WTC11 (cell line): ENCODE data around the gene ZNF467. TPM values are rescaled to one million over a fixed set of nuclear protein-coding genes. Genes with fewer than 3 reads are reported as not detected.

Experiments
- ATAC-seq: fragments of 200-7000 bp; cut with Tn5 transposase; 2 replicates; pipeline ENCODE4 v1.10.0; 2021; ENCODE audit warnings: mild to moderate bottlenecking, moderate library complexity
- CTCF ChIA-PET: fragments of 300-600 bp; sonication (Branson Sonifier 250); formaldehyde crosslinking; loops from one replicate; lab custom pipeline; 2021; ENCODE audit warnings: antibody characterized with exemption; lab: Charles Lee
- POLR2A ChIA-PET: fragments of 350-600 bp; sonication (Branson Sonifier 250); formaldehyde crosslinking; loops from one replicate; lab custom pipeline; 2021; ENCODE audit warnings: antibody characterized with exemption; lab: Charles Lee
- DNase-seq: peaks from one replicate; pipeline ENCODE4 v3.0.0; 2021; ENCODE audit warnings: low spot score
- H3K27ac Mint-ChIP-seq: 2 replicates; pipeline ENCODE4 v1.8.0; 2021; ENCODE audit warnings: mixed read lengths
- H3K27me3 Mint-ChIP-seq: 2 replicates; pipeline ENCODE4 v1.8.0; 2021; ENCODE audit warnings: low read depth, mild to moderate bottlenecking, moderate library complexity, mixed read lengths
- H3K36me3 Mint-ChIP-seq: 2 replicates; pipeline ENCODE4 v1.8.0; 2021; ENCODE audit warnings: mixed read lengths
- H3K4me1 Mint-ChIP-seq: 2 replicates; pipeline ENCODE4 v1.8.0; 2022; ENCODE audit warnings: mixed read lengths
- H3K4me3 Mint-ChIP-seq: 2 replicates; pipeline ENCODE4 v1.8.0; 2021; ENCODE audit warnings: mild to moderate bottlenecking, moderate library complexity, mixed read lengths
- H3K9me3 Mint-ChIP-seq: 2 replicates; pipeline ENCODE4 v1.8.0; 2021; ENCODE audit warnings: mixed read lengths
- ATF1 ChIP-seq: sonication (generic); formaldehyde crosslinking; IDR thresholded peaks from 2 replicates; pipeline ENCODE4 v1.8.1; 2023; ENCODE audit warnings: mild to moderate bottlenecking, moderate library complexity, missing genetic modification reagents
- CREM ChIP-seq: sonication (generic); formaldehyde crosslinking; IDR thresholded peaks from 2 replicates; pipeline ENCODE4 v1.8.1; 2022; ENCODE audit warnings: mild to moderate bottlenecking, missing genetic modification reagents, moderate library complexity
- FOXK1 ChIP-seq: sonication (generic); formaldehyde crosslinking; IDR thresholded peaks from 2 replicates; pipeline ENCODE4 v1.8.0; 2022; ENCODE audit warnings: mild to moderate bottlenecking, moderate library complexity, missing genetic modification reagents
- GRHL2 ChIP-seq: fragments of 250-450 bp; sonication (Bioruptor Pico); IDR thresholded peaks from 2 replicates; pipeline ENCODE4 v1.8.0; 2022; ENCODE audit warnings: mild to moderate bottlenecking, moderate library complexity; ENCODE audit not compliant: insufficient replicate concordance, severe bottlenecking
- OVOL2 ChIP-seq: fragments of 250-450 bp; sonication (Bioruptor Pico); IDR thresholded peaks from 2 replicates; pipeline ENCODE4 v1.9.0; 2021; ENCODE audit warnings: mild to moderate bottlenecking, borderline replicate concordance
- RORB ChIP-seq: fragments of 250-450 bp; sonication (Bioruptor Pico); IDR thresholded peaks from 2 replicates; pipeline ENCODE4 v1.9.0; 2021; ENCODE audit warnings: mild to moderate bottlenecking
- ZBTB21 ChIP-seq: sonication (generic); formaldehyde crosslinking; IDR thresholded peaks from 2 replicates; pipeline ENCODE4 v1.8.1; 2023; ENCODE audit warnings: mild to moderate bottlenecking, missing genetic modification reagents, borderline replicate concordance
- ZNF138 ChIP-seq: sonication (generic); formaldehyde crosslinking; conservative IDR thresholded peaks from 2 replicates; pipeline ENCODE4 v1.8.1; 2022; ENCODE audit warnings: mild to moderate bottlenecking, moderate library complexity, missing genetic modification reagents
- ZNF263 ChIP-seq: sonication (generic); formaldehyde crosslinking; IDR thresholded peaks from 2 replicates; pipeline ENCODE4 v1.8.1; 2022; ENCODE audit warnings: low read depth, mild to moderate bottlenecking, moderate library complexity, missing genetic modification reagents
- ZNF416 ChIP-seq: fragments of 250-450 bp; sonication (Bioruptor Pico); IDR thresholded peaks from 2 replicates; pipeline ENCODE4 v1.9.0; 2021; ENCODE audit warnings: mild to moderate bottlenecking, inconsistent platforms
- total RNA-seq: library from RNA; stranded (reverse); gene quantifications from 3 replicates; pipeline ENCODE4 v1.2.3, GENCODE V29; 2021
- TF ChIP-seq, protein P1 (sequence below): sonication (generic); formaldehyde crosslinking; IDR thresholded peaks from 2 replicates; pipeline ENCODE4 v1.8.1; 2022; ENCODE audit warnings: mild to moderate bottlenecking, missing genetic modification reagents, moderate library complexity, borderline replicate concordance
- TF ChIP-seq, protein P2 (sequence below): sonication (generic); formaldehyde crosslinking; IDR thresholded peaks from 2 replicates; pipeline ENCODE4 v1.8.1; 2023; ENCODE audit warnings: mild to moderate bottlenecking, missing genetic modification reagents
- TF ChIP-seq, protein P3 (sequence below): sonication (generic); formaldehyde crosslinking; IDR thresholded peaks from 2 replicates; pipeline ENCODE4 v1.8.0; 2023; ENCODE audit warnings: missing genetic modification reagents, mild to moderate bottlenecking, borderline replicate concordance
- TF ChIP-seq, protein P4 (sequence below): sonication (generic); formaldehyde crosslinking; IDR thresholded peaks from 2 replicates; pipeline ENCODE4 v1.8.0; 2022; ENCODE audit warnings: mild to moderate bottlenecking, missing genetic modification reagents
- TF ChIP-seq, protein P5 (sequence below): sonication (generic); formaldehyde crosslinking; IDR thresholded peaks from 2 replicates; pipeline ENCODE4 v1.8.1; 2022; ENCODE audit warnings: mild to moderate bottlenecking, moderate library complexity, missing genetic modification reagents
- TF ChIP-seq, protein P6 (sequence below): sonication (generic); formaldehyde crosslinking; IDR thresholded peaks from 2 replicates; pipeline ENCODE4 v1.8.0; 2022; ENCODE audit warnings: mild to moderate bottlenecking, missing genetic modification reagents
- TF ChIP-seq, protein P7 (sequence below): sonication (generic); formaldehyde crosslinking; IDR thresholded peaks from 2 replicates; pipeline ENCODE4 v1.8.1; 2023; ENCODE audit warnings: mild to moderate bottlenecking, missing genetic modification reagents, moderate library complexity
- TF ChIP-seq, protein P8 (sequence below): fragments of 250-450 bp; sonication (Bioruptor Pico); IDR thresholded peaks from 2 replicates; pipeline ENCODE4 v1.9.0; 2021; ENCODE audit warnings: mild to moderate bottlenecking, borderline replicate concordance

ZNF467 gene
- total RNA-seq, 1 experiment from 2014 or later: 0.70 TPM

DNA sequence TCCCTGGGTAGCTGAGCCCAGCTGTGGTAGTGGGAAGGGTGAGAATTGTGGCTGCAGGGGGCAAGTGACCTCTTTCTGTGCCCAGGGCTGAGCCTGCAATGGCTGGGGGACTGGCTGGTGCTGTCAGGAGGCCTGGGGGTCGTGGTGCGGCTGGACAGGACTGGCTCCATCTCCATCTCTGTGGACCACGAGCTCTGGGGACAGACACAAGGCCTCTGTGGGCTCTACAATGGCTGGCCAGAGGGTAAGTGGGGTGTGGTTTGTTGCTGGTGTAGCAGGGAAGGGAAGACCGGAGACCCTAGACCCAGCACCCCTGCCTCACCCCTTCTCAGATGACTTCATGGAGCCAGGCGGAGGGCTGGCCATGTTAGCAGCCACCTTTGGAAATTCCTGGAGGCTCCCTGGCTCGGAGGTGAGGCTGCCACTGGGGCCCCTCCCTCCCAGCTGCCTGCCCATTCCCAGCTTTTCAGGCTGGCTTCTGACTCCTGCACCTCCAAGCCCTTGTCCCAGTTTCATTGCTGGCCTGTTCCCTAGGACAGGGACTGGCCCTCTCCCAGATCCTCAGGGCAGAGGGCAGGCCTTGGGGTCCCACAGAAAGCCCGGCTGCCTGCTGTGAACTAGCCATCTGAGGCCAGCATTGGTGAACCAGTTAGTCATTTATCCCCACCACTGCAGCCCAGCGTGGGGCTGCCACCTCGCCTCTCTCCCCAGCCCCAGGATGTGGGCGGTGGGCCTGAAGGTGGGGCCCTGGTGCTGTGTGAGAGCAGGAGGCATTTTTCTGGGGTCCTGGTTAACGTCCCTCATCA, 5.5 kb upstream of the ZNF467 start:
- TF ChIP-seq OVOL2: no peak
- no peak for TF ChIP-seq CREM (CRISPR knock-in tag)
- TF ChIP-seq FOXK1 (CRISPR knock-in tag): no peak
- TF ChIP-seq, protein P1, sequence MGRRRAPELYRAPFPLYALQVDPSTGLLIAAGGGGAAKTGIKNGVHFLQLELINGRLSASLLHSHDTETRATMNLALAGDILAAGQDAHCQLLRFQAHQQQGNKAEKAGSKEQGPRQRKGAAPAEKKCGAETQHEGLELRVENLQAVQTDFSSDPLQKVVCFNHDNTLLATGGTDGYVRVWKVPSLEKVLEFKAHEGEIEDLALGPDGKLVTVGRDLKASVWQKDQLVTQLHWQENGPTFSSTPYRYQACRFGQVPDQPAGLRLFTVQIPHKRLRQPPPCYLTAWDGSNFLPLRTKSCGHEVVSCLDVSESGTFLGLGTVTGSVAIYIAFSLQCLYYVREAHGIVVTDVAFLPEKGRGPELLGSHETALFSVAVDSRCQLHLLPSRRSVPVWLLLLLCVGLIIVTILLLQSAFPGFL: no peak
- TF ChIP-seq, protein P2, sequence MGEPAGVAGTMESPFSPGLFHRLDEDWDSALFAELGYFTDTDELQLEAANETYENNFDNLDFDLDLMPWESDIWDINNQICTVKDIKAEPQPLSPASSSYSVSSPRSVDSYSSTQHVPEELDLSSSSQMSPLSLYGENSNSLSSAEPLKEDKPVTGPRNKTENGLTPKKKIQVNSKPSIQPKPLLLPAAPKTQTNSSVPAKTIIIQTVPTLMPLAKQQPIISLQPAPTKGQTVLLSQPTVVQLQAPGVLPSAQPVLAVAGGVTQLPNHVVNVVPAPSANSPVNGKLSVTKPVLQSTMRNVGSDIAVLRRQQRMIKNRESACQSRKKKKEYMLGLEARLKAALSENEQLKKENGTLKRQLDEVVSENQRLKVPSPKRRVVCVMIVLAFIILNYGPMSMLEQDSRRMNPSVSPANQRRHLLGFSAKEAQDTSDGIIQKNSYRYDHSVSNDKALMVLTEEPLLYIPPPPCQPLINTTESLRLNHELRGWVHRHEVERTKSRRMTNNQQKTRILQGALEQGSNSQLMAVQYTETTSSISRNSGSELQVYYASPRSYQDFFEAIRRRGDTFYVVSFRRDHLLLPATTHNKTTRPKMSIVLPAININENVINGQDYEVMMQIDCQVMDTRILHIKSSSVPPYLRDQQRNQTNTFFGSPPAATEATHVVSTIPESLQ: no peak
- TF ChIP-seq ZNF138 (CRISPR knock-in tag): no peak
- TF ChIP-seq, protein P3, sequence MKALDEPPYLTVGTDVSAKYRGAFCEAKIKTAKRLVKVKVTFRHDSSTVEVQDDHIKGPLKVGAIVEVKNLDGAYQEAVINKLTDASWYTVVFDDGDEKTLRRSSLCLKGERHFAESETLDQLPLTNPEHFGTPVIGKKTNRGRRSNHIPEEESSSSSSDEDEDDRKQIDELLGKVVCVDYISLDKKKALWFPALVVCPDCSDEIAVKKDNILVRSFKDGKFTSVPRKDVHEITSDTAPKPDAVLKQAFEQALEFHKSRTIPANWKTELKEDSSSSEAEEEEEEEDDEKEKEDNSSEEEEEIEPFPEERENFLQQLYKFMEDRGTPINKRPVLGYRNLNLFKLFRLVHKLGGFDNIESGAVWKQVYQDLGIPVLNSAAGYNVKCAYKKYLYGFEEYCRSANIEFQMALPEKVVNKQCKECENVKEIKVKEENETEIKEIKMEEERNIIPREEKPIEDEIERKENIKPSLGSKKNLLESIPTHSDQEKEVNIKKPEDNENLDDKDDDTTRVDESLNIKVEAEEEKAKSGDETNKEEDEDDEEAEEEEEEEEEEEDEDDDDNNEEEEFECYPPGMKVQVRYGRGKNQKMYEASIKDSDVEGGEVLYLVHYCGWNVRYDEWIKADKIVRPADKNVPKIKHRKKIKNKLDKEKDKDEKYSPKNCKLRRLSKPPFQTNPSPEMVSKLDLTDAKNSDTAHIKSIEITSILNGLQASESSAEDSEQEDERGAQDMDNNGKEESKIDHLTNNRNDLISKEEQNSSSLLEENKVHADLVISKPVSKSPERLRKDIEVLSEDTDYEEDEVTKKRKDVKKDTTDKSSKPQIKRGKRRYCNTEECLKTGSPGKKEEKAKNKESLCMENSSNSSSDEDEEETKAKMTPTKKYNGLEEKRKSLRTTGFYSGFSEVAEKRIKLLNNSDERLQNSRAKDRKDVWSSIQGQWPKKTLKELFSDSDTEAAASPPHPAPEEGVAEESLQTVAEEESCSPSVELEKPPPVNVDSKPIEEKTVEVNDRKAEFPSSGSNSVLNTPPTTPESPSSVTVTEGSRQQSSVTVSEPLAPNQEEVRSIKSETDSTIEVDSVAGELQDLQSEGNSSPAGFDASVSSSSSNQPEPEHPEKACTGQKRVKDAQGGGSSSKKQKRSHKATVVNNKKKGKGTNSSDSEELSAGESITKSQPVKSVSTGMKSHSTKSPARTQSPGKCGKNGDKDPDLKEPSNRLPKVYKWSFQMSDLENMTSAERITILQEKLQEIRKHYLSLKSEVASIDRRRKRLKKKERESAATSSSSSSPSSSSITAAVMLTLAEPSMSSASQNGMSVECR (CRISPR knock-in tag): no peak
- TF ChIP-seq ZNF416 (CRISPR knock-in tag): no peak
- TF ChIP-seq, protein P4, sequence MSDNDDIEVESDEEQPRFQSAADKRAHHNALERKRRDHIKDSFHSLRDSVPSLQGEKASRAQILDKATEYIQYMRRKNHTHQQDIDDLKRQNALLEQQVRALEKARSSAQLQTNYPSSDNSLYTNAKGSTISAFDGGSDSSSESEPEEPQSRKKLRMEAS (CRISPR knock-in tag): no peak
- no peak for TF ChIP-seq RORB
- TF ChIP-seq ATF1 (CRISPR knock-in tag): no peak
- TF ChIP-seq GRHL2: no peak
- TF ChIP-seq, protein P5, sequence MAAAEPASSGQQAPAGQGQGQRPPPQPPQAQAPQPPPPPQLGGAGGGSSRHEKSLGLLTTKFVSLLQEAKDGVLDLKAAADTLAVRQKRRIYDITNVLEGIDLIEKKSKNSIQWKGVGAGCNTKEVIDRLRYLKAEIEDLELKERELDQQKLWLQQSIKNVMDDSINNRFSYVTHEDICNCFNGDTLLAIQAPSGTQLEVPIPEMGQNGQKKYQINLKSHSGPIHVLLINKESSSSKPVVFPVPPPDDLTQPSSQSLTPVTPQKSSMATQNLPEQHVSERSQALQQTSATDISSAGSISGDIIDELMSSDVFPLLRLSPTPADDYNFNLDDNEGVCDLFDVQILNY (CRISPR knock-in tag): no peak
- TF ChIP-seq ZBTB21 (CRISPR knock-in tag): no peak
- Mint-ChIP-seq H3K36me3 (no peaks in the 10 kb centered on the region), H3K27me3 (peaks cover 35% of the 10 kb centered on the region), H3K4me3 (no peak overlapping the region), H3K27ac (no peak overlapping the region), H3K4me1 (peaks cover 12% of the 10 kb centered on the region), H3K9me3 (no peaks in the 10 kb centered on the region)
- ChIA-PET CTCF (interaction anchor here (1.0 to 2.0 kb wide), 5 partner anchors 8 to 82 kb away, joined by 3 to 8 read pairs (median 5); no protein-coding TSS in a partner anchor), POLR2A (interaction anchor here (1.0 kb wide), 1 partner anchor 14 kb away, joined by 3 read pairs; no protein-coding TSS in a partner anchor)
- DNase-seq: no peak
- no peak for ATAC-seq

DNA sequence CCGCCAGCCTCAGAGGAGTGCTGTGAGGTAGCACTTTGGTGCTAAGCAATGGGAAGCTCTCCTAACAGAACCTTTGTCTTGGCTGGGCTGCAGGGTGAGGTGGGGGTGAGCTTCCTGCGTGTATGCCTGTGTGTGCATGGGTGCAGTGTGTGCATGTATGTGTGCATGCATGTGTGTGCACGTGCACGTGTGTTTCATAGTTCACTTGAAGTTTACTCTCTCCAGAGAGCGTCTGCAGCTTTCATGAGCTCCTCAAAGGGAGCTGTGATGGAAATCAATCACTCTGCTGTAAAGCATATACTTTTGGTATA, 4.9 kb upstream of the ZNF467 start:
- ATAC-seq (no peak), DNase-seq (no peak)
- POLR2A ChIA-PET: interaction anchor here (1.0 kb wide), 1 partner anchor 14 kb away, joined by 3 read pairs; no protein-coding TSS in a partner anchor
- Mint-ChIP-seq H3K36me3 (no peaks in the 10 kb centered on the region), H3K4me3 (no peak overlapping the region), H3K27ac (no peak overlapping the region), H3K4me1 (peaks cover 12% of the 10 kb centered on the region), H3K9me3 (no peaks in the 10 kb centered on the region), H3K27me3 (peaks cover 35% of the 10 kb centered on the region)
- CTCF ChIA-PET: interaction anchor here (1.1 to 2.0 kb wide), 4 partner anchors 9 to 83 kb away, joined by 3 to 8 read pairs (median 6); no protein-coding TSS in a partner anchor
- TF ChIP-seq, protein P6, sequence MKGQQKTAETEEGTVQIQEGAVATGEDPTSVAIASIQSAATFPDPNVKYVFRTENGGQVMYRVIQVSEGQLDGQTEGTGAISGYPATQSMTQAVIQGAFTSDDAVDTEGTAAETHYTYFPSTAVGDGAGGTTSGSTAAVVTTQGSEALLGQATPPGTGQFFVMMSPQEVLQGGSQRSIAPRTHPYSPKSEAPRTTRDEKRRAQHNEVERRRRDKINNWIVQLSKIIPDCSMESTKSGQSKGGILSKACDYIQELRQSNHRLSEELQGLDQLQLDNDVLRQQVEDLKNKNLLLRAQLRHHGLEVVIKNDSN: no peak
- no peak for TF ChIP-seq ZNF263 (CRISPR knock-in tag)
- TF ChIP-seq, protein P7, sequence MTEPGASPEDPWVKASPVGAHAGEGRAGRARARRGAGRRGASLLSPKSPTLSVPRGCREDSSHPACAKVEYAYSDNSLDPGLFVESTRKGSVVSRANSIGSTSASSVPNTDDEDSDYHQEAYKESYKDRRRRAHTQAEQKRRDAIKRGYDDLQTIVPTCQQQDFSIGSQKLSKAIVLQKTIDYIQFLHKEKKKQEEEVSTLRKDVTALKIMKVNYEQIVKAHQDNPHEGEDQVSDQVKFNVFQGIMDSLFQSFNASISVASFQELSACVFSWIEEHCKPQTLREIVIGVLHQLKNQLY (CRISPR knock-in tag): no peak
- TF ChIP-seq, protein P8, sequence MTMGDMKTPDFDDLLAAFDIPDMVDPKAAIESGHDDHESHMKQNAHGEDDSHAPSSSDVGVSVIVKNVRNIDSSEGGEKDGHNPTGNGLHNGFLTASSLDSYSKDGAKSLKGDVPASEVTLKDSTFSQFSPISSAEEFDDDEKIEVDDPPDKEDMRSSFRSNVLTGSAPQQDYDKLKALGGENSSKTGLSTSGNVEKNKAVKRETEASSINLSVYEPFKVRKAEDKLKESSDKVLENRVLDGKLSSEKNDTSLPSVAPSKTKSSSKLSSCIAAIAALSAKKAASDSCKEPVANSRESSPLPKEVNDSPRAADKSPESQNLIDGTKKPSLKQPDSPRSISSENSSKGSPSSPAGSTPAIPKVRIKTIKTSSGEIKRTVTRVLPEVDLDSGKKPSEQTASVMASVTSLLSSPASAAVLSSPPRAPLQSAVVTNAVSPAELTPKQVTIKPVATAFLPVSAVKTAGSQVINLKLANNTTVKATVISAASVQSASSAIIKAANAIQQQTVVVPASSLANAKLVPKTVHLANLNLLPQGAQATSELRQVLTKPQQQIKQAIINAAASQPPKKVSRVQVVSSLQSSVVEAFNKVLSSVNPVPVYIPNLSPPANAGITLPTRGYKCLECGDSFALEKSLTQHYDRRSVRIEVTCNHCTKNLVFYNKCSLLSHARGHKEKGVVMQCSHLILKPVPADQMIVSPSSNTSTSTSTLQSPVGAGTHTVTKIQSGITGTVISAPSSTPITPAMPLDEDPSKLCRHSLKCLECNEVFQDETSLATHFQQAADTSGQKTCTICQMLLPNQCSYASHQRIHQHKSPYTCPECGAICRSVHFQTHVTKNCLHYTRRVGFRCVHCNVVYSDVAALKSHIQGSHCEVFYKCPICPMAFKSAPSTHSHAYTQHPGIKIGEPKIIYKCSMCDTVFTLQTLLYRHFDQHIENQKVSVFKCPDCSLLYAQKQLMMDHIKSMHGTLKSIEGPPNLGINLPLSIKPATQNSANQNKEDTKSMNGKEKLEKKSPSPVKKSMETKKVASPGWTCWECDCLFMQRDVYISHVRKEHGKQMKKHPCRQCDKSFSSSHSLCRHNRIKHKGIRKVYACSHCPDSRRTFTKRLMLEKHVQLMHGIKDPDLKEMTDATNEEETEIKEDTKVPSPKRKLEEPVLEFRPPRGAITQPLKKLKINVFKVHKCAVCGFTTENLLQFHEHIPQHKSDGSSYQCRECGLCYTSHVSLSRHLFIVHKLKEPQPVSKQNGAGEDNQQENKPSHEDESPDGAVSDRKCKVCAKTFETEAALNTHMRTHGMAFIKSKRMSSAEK: no peak
